SU-DHL-6 (cell line): ENCODE results near the gene TASOR2.

ENCODE experiments used
- H2AFZ ChIP-seq: fragments of 200-600 bp; sonication (generic); 2 replicates; pipeline ENCODE4 v1.6.1; 2014; ENCODE audit warnings: low read depth, mild to moderate bottlenecking, moderate library complexity, mixed read lengths, antibody characterized with exemption, low read length; ENCODE audit not compliant: severe bottlenecking
- H3F3A ChIP-seq: fragments of 200-600 bp; shearing (Covaris generic); 2 replicates; pipeline ENCODE4 v1.6.0; 2016; ENCODE audit warnings: antibody characterized with exemption, mild to moderate bottlenecking; ENCODE audit not compliant: insufficient read depth
- H3K27ac ChIP-seq: fragments of 200-600 bp; sonication (generic); 2 replicates; pipeline ENCODE4 v1.5.1; 2016; ENCODE audit warnings: low read depth, mild to moderate bottlenecking, low read length, moderate library complexity, mixed read lengths
- H3K27me3 ChIP-seq: fragments of 200-600 bp; sonication (generic), shearing (Covaris generic); 2 replicates; pipeline ENCODE4 v1.6.0; 2014; ENCODE audit warnings: mild to moderate bottlenecking, low read length
- H3K36me3 ChIP-seq: fragments of 200-600 bp; sonication (generic); 2 replicates; pipeline ENCODE4 v1.6.1; 2014; ENCODE audit warnings: mild to moderate bottlenecking, low read length, mixed read lengths
- H3K4me2 ChIP-seq: fragments of 300-600, 200-600 bp; shearing (Covaris generic), sonication (generic); 2 replicates; pipeline ENCODE4 v1.6.0; 2014; ENCODE audit warnings: low read length, low read depth, mild to moderate bottlenecking; ENCODE audit not compliant: poor library complexity, severe bottlenecking
- H3K4me3 ChIP-seq: fragments of 200-600 bp; sonication (generic); 2 replicates; pipeline ENCODE4 v1.5.1; 2014; ENCODE audit warnings: antibody characterized with exemption, low read length, mild to moderate bottlenecking, mixed read lengths; ENCODE audit not compliant: insufficient read depth, poor library complexity, severe bottlenecking
- H3K79me2 ChIP-seq: fragments of 200-600 bp; sonication (generic); 2 replicates; pipeline ENCODE4 v1.6.1; 2014; ENCODE audit warnings: mild to moderate bottlenecking, low read length, moderate library complexity; ENCODE audit not compliant: insufficient read depth
- H3K9ac ChIP-seq: fragments of 200-600 bp; sonication (generic); 2 replicates; pipeline ENCODE4 v1.7.0; 2014; ENCODE audit warnings: mild to moderate bottlenecking, low read length
- H3K9me2 ChIP-seq: fragments of 200-600 bp; sonication (generic); replicated peaks from 2 replicates; pipeline ENCODE4 v1.6.1; 2014; ENCODE audit warnings: low read length; ENCODE audit not compliant: insufficient read depth
- H3K9me3 ChIP-seq: fragments of 200-600 bp; sonication (generic); 2 replicates; pipeline ENCODE4 v1.6.1; 2014; ENCODE audit warnings: low read length, mixed read lengths; ENCODE audit not compliant: insufficient read depth
- H4K20me1 ChIP-seq: fragments of 200-600 bp; sonication (generic); 2 replicates; pipeline ENCODE4 v1.6.1; 2014; ENCODE audit warnings: low read depth, mild to moderate bottlenecking, antibody characterized with exemption, low read length, moderate library complexity, mixed read lengths
- EZH2phosphoT487 ChIP-seq: fragments of 200-600 bp; sonication (generic), shearing (Covaris generic); conservative IDR thresholded peaks from 2 replicates; pipeline ENCODE4 v1.6.1; 2018; ENCODE audit warnings: mild to moderate bottlenecking, antibody characterized with exemption, low read length, moderate library complexity, mixed read lengths
- TF ChIP-seq, protein P1 (sequence below): fragments of 200-600 bp; sonication (generic); IDR thresholded peaks from one replicate; pipeline ENCODE4 v1.5.1; 2017; ENCODE audit warnings: antibody characterized with exemption, mild to moderate bottlenecking, low read length, moderate library complexity; ENCODE audit not compliant: insufficient read depth, poor library complexity, severe bottlenecking

Gene TASOR2

GRCh38 chr10:5710859-5711258 is 26.2 kb downstream of the TASOR2 start:
- Histone ChIP-seq H3K4me3 (peak overlapping the region; percentile 8), H3K27me3 (no peaks in the 10 kb centered on the region), H3K27ac (peak overlapping the region; percentile 80), H3K36me3 (peaks cover 11% of the 10 kb centered on the region; the same call in 1 of the 2 replicates), H3K9ac (peak overlapping the region; percentile 27; the same call in 1 of the 2 replicates), H3K9me3 (no peaks in the 10 kb centered on the region), H3F3A (peaks cover 81% of the 10 kb centered on the region), H4K20me1 (peaks cover 47% of the 10 kb centered on the region), H3K79me2 (peaks cover 100% of the 10 kb centered on the region), H3K9me2 (no peaks in the 10 kb centered on the region), H2AFZ (no peak overlapping the region), H3K4me2 (peak overlapping the region; percentile 90)
- TF ChIP-seq, protein P1, sequence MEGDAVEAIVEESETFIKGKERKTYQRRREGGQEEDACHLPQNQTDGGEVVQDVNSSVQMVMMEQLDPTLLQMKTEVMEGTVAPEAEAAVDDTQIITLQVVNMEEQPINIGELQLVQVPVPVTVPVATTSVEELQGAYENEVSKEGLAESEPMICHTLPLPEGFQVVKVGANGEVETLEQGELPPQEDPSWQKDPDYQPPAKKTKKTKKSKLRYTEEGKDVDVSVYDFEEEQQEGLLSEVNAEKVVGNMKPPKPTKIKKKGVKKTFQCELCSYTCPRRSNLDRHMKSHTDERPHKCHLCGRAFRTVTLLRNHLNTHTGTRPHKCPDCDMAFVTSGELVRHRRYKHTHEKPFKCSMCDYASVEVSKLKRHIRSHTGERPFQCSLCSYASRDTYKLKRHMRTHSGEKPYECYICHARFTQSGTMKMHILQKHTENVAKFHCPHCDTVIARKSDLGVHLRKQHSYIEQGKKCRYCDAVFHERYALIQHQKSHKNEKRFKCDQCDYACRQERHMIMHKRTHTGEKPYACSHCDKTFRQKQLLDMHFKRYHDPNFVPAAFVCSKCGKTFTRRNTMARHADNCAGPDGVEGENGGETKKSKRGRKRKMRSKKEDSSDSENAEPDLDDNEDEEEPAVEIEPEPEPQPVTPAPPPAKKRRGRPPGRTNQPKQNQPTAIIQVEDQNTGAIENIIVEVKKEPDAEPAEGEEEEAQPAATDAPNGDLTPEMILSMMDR = no peak
- no peak for TF ChIP-seq EZH2phosphoT487

GRCh38 chr10:5711642-5712041 is 27.0 kb downstream of the TASOR2 start:
- Histone ChIP-seq H3K79me2 (peaks cover 100% of the 10 kb centered on the region), H3K27me3 (no peaks in the 10 kb centered on the region), H3K4me3 (peak overlapping the region; percentile 8), H3K27ac (peak overlapping the region; percentile 80), H3K4me2 (peak overlapping the region; percentile 90), H4K20me1 (peaks cover 42% of the 10 kb centered on the region), H3K9me2 (no peaks in the 10 kb centered on the region), H3F3A (peaks cover 81% of the 10 kb centered on the region), H3K9me3 (no peaks in the 10 kb centered on the region), H3K9ac (peak overlapping the region; percentile 27), H2AFZ (no peak overlapping the region), H3K36me3 (peaks cover 5% of the 10 kb centered on the region; the same call in 1 of the 2 replicates)
- no peak for TF ChIP-seq EZH2phosphoT487
- TF ChIP-seq, protein P1 = no peak

DNA sequence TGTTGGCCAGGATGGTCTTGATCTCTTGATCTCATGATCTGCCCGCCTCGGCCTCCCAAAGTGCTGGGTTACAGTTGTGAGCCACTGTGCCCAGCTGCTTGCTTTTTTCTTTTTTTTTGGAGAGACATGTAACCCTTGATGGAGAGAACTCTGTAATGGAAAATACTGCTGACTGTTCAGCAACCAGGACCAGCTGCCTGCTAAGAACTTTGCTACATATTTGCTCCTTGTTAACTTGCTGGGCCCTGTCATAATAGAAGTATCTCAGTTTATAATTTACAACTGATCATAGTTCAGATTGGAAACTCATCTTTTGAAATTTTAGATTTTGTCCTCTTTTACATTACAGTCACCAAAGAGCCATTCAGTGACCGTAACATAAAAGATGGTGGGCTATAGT is 34.9 kb downstream of the TASOR2 start:
- Histone ChIP-seq H3K27me3 (no peaks in the 10 kb centered on the region), H3K4me3 (no peak overlapping the region), H3K27ac (no peak overlapping the region), H3K36me3 (peaks cover 46% of the 10 kb centered on the region), H3K9me2 (no peaks in the 10 kb centered on the region), H3K9me3 (no peaks in the 10 kb centered on the region), H4K20me1 (peaks cover 37% of the 10 kb centered on the region), H3K79me2 (peaks cover 84% of the 10 kb centered on the region), H3F3A (peaks cover 65% of the 10 kb centered on the region), H2AFZ (no peak overlapping the region), H3K9ac (no peak overlapping the region), H3K4me2 (no peak overlapping the region)
- TF ChIP-seq EZH2phosphoT487 = no peak
- TF ChIP-seq, protein P1 = no peak
